GM21737 (cell line): ENCODE measurements around the gene TRIM44.

ENCODE experiments used
- ATAC-seq: cut with Tn5 transposase; IDR thresholded peaks from one replicate; pipeline ENCODE4 v1.9.1; 2021; ENCODE audit warnings: mild to moderate bottlenecking, moderate library complexity; ENCODE audit not compliant: unreplicated experiment

TRIM44 gene

GRCh38 chr11:35785287-35786167 is 123.0 kb downstream of the TRIM44 start:
- peak; percentile 46 for ATAC-seq

DNA sequence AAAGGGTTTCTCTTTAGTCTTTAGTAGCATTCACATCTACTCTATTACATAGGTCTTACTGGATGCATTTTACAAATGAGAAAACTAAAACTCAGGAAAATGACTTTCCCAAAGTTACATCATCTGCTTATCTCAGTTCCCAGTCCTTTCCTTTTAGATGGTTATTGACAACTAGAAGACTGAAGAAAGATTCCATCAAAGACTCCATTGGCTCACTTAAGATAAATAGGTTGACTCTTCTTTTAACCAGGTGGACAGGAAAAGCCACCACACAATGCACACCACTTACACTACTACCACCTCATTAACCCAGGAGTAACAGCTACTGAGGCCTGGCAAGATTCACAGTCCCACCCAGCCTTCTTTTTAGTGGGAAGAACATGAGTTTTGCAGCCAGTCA is 123.6 kb downstream of the TRIM44 start:
- ATAC-seq, result no peak

- ATAC-seq, result no peak
These were observed 124.5 kb downstream of the TRIM44 start for GRCh38 chr11:35787013-35787504.

- no peak for ATAC-seq
These were observed 125.1 kb downstream of the TRIM44 start for GRCh38 chr11:35787626-35788025.

- ATAC-seq, result no peak
These were observed 128.7 kb downstream of the TRIM44 start for GRCh38 chr11:35791088-35791958.

DNA sequence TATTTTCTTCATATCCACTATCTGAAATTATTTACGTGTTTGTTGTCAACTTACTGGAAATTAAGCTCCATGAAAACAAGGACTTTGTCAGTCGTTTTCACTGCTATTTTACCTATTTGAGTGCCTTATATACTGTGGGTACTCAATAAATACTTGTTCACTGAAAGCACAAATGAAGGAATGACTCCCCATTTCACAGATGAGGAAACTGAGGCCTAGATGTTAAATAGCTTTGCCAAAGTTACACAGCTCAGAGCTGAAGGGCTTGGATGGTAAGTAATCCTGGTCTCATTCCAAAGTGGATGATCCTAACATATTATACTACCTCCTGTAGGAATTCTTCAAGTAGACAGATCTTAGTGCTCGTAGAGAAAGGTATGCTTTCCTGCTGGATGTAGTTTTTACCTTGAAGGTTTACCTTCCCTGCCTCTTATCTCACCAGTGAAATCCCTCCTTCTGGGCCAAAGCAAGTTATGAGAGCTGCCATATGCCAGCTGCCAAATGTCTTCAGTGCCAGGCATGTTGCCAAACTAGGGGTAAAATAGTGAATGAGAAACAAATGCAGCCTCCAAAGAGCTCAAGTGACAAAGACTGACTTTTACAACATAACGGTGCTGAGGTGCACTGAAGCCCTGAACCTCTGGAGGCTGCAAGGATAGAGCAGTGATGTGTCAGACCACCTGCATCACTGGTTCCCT is 129.7 kb downstream of the TRIM44 start:
- no peak for ATAC-seq

GRCh38 chr11:35792846-35793192 is 130.2 kb downstream of the TRIM44 start:
- no peak for ATAC-seq

GRCh38 chr11:35794333-35794732 is 131.8 kb downstream of the TRIM44 start:
- no peak for ATAC-seq

- ATAC-seq, result no peak
These were observed 132.3 kb downstream of the TRIM44 start for GRCh38 chr11:35794850-35795249.

DNA sequence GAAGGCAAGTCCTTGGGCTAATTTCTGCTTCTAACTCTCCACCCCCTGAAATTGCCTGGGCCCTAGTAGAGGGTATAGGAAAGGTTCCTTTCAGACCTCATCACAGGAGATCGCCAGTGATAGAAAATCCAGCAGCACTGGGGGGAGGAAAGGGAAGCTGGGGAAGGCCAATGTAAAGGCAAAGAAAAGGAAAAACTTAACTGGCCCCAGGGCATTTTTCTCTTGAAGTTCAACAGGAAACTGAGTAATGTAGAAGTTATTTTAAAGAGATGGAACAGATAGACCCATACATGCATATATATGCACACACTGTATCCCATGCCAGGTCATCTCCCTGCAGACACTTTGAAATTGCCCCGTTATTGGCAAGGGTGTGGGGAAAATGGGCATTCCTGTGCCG is 134.0 kb downstream of the TRIM44 start:
- no peak for ATAC-seq

DNA sequence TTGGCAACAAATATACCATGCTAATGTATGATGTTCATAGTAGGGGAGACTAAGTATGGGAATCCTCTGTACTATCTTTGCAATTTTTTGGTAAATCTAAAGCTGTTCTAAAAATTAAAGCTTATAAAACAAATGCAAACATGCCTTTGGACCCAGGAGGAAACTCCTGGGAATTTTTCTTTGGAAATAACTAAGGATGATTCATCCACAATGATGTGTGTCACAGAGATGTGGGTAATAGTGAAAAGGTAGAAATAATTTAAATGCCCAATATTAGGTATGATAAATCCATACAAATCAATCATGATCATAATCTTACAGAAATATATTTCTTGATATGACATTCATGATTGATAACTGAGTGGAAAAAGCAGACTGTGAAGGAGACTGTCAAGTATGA is 135.8 kb downstream of the TRIM44 start:
- ATAC-seq, result no peak

- ATAC-seq, result no peak
These were observed 136.4 kb downstream of the TRIM44 start for GRCh38 chr11:35798983-35799382.

- ATAC-seq, result no peak
These were observed 137.1 kb downstream of the TRIM44 start for GRCh38 chr11:35799655-35800054.

DNA sequence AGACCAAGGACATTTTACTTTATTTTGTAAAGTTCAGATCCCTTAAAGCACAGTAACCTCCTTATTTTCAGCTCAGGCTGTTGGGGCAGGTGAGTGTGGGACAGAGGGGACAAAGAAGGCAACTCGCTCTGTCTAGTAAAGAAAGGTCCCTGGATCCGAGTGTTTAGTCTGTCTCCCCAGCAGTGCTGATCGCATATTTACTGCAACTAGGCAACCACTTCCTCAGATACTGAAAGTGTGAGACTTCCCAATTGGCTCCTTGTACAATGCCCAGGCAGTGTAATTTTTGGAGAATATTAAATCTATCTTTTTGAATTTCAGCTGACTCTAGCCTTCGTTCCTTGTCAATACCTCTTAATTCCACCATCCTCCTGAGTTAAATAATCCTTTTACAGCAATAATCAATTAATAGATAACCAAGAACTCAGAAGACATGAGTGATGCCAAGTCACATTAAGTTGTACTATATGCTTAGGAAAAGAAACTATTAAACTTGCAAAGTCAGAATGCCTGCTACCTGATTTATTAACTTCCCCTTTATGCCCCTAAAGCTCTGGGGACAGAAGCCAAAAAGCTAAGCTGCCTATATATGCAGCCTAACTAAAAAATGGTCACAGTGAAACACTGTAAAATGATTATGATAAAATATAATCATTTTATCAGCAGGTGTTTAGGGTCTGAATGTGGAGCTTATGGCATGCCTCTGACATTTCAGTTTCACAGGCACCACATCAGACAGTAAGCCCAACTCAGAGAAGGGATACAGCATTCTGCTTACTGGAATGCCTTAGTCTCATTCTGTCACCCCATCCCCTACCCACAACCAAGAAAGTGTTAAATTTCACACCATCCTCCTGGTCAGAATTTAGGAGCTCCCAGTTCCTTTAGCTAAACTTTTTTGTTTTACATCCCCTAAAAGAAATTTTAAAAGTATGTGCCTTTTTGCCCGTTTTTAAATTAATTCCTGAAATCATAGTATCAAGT is 138.7 kb downstream of the TRIM44 start:
- ATAC-seq, result peak; percentile 89

DNA sequence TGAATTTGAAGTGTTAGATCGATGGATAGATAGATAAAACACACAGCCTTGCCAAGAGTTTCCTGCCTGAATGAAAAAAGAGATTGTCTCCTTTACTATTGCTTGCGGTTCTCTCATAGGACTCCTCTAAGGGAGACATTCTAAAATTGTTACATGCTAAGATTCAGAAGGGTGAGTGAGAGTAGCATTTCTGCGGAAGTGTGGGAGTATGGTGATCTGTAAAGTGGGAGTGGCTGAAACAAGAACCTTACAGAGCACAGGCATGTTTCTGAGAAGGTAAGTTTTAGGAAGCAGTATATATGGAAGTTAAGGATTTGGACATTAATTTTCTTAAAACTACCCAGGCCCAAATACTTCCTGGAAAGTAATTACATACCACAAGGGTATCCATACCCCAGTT is 139.6 kb downstream of the TRIM44 start:
- no peak for ATAC-seq

DNA sequence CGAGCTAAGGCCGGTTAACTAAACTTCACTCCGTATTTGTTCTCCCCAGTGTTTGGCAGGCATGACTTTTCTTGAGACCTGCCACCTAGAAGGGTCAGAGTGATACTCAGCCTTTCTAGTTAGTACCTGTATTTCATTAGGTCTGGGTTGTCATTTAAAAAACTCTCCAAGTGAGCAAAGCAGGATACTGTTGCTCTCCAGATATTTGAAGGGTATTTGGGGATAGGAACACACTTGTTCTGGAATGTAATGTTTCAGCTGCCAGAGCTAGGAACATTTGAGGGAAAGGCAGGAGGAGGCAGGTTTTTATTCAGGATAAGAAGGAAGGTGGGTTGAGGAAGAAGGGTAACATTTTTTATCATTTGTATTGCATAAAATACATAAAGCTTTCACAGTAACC is 140.1 kb downstream of the TRIM44 start:
- ATAC-seq, result no peak

DNA sequence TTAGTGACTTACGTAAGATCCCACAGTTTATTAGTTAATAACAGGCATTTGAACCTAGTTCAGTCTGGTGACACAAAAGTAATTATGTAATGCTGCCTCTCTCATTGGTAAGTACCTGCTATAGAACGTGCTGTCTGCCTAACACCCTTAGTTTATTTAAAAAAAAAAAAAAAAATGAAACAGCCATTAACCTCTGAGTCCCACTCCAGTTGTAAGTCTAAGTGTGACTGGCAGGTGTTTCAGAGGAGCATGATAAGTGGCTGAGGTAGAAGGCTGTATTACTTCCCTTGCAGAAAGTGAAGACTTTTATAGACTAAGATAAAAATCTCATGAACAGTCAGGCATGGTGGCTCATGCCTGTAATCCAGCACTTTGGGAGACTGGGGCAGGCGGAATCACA is 140.5 kb downstream of the TRIM44 start:
- no peak for ATAC-seq

DNA sequence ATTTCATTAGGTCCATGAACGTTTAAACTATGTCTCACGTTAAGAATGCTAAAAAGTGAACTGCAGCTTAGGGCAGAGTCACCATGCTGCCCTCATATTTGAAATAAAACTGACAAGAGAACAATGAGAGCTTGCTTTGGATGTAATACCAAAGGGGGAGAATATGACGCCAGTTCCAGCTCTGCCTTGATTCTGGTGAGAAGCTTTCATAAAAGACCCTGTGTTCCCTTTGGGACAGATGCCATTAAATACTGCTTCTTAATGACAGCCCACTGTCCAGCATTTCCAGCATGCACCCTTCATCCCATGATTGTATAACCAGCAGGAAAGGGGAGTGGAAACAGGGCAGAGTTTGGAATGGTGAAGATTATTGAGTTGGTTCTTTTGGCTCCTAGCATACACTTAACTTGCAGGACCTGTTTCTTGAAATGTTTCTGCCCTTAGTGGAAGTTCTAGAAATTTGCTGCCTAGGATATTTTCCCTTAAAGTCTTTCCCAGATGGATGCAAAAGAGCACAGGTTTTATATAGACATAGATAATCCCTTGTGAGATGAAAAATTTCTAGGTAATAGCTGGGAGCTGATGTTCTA is 142.0 kb downstream of the TRIM44 start:
- no peak for ATAC-seq

DNA sequence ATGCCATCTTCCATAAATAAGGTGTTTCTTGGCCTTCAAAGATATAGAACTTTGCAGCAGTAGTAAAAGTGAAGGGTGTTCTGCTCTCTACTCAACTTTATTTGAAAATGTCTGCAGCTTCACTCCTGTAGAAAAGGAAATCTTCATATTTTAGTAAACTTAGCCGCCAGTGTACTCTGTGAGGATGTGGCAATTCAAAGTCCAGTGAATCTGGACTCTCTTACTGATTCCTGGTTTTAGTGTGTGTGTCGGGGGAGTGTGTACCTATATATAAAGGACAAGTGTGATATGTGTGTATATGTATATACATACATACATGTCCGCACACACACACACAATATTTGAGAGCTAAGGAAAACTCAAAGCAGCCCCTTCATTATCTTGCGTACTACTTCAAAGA is 147.0 kb downstream of the TRIM44 start:
- no peak for ATAC-seq
